NB4 (cell line): ENCODE results near the gene SENP3.

Source experiments
- POLR2A ChIP-seq: IDR thresholded peaks from 2 replicates; pipeline ENCODE4 v1.6.1; 2011; ENCODE audit warnings: mild to moderate bottlenecking; ENCODE audit not compliant: insufficient read length; ENCODE audit errors: extremely low read depth
- TF ChIP-seq, protein P1 (sequence below): IDR thresholded peaks from one replicate; pipeline ENCODE4 v1.5.1; 2012; ENCODE audit warnings: low read depth, low read length

DNA sequence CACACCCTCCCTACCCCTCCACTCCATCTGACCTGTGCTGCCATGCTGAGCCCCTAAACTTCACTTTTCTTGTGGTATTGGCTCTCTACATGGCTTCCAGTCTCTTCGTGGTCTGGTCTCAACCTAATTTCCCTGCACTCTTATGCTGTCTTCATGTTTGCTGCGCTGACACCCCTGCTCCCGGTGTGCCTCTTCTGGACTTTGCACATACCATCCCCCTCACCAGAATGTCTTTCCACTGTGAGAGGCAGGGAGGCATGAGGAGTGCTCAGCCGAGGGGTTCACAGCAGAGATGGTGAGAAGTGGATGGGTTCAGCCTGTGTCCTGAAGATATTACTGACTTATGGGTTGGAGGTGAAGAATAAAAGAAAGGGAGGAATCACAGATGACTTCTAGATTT is 10.3 kb upstream of the SENP3 start:
- TF ChIP-seq, protein P1, sequence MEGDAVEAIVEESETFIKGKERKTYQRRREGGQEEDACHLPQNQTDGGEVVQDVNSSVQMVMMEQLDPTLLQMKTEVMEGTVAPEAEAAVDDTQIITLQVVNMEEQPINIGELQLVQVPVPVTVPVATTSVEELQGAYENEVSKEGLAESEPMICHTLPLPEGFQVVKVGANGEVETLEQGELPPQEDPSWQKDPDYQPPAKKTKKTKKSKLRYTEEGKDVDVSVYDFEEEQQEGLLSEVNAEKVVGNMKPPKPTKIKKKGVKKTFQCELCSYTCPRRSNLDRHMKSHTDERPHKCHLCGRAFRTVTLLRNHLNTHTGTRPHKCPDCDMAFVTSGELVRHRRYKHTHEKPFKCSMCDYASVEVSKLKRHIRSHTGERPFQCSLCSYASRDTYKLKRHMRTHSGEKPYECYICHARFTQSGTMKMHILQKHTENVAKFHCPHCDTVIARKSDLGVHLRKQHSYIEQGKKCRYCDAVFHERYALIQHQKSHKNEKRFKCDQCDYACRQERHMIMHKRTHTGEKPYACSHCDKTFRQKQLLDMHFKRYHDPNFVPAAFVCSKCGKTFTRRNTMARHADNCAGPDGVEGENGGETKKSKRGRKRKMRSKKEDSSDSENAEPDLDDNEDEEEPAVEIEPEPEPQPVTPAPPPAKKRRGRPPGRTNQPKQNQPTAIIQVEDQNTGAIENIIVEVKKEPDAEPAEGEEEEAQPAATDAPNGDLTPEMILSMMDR = no peak
- no peak for TF ChIP-seq POLR2A
